Activated CD8-positive, alpha-beta memory T cell treated with anti-CD3 and anti-CD28 coated beads for 4 hours (primary cell): Measurements from ENCODE around the gene TMPRSS11D.

Experiments
- DNase-seq, 2 donors: peaks; one replicate each; pipeline ENCODE4 v3.0.0-alpha.2; 2020; ENCODE audit warnings: low read depth in 2 of 2

TMPRSS11D gene

DNA sequence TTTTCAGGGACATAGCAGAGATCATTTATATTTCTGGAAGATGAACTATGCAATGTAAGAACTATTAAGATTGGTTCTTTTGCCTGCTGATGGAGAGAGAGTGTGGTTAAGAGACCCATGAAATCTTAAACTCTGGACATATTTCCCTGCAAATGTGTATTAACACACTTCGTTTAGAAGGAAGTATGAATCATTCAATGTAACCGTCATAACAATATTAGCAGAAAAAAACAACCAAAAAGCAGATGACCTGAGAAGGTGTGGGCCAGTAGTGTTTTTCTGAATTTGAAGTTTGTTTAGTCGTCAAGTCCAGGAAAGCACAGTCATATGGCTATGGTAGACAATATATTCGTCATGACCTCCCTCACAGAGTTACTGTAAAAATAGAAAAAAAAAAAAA is 2.5 kb upstream of the TMPRSS11D start:
- no peak for DNase-seq

DNA sequence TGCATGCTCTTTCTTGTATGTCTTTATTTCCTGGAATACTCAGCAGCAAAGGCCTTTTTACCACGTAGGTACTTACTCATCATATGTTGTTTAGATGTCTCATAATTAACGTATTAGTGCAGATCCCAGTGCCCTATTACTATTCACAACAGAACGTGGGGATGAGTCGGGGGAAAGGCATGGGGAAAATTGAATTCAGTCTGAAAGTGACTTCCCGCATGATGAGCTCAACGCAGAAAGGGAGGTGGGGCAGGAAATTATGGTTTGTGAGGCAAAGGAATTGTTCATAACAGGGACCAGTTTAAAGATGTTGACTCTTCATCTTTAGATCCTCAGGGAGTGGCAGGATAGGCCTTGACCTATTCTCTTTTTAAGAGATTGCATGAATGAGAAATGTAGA is 2.0 kb upstream of the TMPRSS11D start:
- DNase-seq, result no peak

- DNase-seq, result no peak
Observed at GRCh38 chr4:67884701-67885100, 899 bp upstream of the TMPRSS11D start.

DNA sequence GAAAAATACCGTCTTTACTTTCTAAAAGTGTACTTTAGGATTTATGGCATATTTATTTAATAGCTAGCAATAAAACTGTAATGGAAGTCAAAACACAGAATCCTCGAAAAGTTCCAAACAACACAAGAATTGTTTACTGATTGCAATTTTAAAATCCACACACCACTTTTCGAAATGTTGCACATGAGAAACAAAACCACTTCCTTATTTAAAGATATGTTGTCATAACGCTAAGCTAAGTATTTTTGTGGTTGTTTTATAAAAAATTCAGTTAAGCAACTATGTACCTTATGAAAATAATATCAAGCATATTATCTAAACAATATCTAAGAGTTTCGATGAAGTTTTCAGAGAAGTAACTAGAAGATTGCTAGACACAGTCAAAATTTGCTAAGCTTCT is 344 bp downstream of the TMPRSS11D start:
- DNase-seq, result no peak

GRCh38 chr4:67880866-67881610 is 2.8 kb downstream of the TMPRSS11D start:
- DNase-seq, result no peak

DNA sequence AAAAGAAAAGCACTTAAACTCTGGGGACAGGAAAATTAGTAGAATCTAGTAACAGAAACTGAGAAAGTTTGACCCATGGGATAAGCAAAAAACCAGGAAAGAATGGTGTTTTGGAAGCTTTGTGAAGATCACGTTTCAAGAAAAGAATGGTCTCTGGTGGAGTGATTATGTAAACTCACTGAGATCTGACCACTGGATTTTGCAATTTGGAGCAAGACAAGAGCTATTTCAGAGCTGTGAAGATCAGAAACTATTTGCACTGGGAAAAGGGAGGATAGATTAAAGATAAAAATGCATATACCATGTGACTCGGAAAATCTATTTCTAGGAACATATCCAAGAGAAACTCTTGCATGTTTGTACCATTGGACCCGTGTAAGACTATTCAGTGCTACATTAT is 4.3 kb downstream of the TMPRSS11D start:
- DNase-seq, result no peak

GRCh38 chr4:67877086-67877485 is 6.7 kb downstream of the TMPRSS11D start:
- no peak for DNase-seq

DNA sequence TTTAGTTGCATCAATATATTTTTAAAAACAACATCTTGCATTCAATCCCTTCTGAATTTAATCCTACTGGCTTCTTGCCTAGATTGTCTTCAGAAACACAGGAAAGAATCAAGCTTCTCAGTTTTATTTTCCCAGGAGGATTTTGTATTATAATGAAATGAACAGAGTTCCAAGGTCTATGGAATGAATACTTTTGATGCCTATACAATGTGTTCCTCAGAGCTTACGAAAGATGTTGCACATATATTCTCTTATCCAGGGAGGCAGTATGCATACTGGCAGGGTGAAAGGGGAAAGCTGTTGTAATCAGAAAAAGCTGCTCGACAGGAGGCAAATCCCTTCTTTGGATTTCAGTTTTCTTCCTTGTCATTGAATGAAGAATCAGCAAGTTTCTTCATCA is 8.8 kb downstream of the TMPRSS11D start:
- no peak for DNase-seq

GRCh38 chr4:67873116-67873515 is 10.7 kb downstream of the TMPRSS11D start:
- no peak for DNase-seq

GRCh38 chr4:67871867-67872266 is 11.9 kb downstream of the TMPRSS11D start:
- DNase-seq, result no peak

GRCh38 chr4:67869580-67870190 is 14.1 kb downstream of the TMPRSS11D start:
- no peak for DNase-seq

DNA sequence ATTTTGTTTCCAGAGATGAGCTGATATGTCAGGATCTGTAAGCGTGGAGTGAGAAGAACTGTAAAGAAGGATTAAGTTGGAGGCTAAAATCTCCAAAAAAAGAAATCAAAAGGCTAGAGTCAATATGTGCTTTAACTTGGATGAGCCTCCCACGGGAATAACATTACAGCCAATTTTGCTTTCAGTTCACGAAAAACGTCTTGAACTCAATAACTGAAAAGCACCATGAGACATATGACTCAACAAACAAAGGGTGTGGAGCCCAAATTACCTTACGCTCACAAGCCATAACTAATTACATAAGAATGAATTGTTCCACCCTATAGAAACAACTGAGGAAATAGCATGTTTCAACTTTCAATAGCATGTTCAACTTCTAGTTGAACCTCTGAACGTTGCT is 22.3 kb downstream of the TMPRSS11D start:
- DNase-seq, result no peak

DNA sequence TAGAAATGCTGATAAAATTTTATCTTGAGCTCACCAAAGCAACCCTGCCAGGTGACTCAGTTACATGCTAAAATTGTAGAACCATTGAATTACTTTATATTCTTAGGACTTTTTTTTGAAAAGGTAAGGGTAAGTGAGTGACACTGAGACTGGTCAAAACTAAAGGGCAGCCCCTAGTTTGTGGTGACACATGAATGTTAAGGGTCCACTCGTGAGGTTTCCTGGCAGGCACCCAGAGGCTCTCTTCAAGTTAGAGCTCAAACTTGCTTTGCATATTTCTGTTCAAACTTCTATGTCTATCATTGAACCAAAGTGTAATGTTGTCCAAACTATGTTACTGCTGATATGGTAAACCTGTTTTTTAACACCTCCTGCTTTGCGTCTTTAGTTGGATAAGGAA is 30.5 kb downstream of the TMPRSS11D start:
- DNase-seq, result no peak

- no peak for DNase-seq
Observed at GRCh38 chr4:67820903-67821302, 62.9 kb downstream of the TMPRSS11D start.

- DNase-seq, result no peak
Observed at GRCh38 chr4:67810011-67810410, 73.8 kb downstream of the TMPRSS11D start.

GRCh38 chr4:67809502-67809901 is 74.3 kb downstream of the TMPRSS11D start:
- no peak for DNase-seq

DNA sequence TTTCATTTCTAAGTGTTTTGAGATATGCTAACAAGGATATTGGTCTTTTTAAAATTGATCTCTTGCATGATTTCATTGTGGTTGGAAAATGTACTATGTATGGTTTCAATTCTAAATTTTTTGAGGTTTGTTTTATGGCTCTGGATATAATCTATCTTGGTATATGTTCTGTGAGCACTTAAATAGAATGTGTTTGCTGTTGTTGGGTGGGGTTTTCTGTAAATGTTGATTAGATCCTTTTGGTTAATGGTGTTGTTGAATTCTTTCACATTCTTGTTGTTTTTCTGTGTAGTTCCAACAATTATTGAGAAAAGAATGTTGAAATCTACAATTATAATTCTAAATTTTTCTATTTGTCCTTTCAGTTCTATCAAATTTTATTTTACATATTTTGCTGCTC is 87.0 kb downstream of the TMPRSS11D start:
- DNase-seq, result no peak

DNA sequence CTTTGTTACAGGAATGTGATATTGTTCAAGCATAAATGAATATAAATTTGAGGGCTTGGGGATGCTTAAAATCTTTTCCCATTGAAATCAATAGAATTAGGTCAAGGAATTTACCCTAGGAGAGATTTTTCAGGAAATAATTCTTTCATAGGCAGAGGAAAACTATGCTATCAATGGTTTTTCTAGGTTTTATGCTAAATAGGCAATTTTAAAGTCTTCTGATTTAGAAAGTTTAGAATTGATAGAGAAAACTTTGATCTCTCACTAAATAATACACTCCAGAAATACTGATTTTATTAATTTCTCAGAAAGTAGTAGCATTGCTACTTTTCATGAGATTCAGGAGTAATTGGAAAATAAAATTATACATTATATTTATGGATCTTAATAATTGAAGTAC is 93.1 kb downstream of the TMPRSS11D start:
- no peak for DNase-seq

- no peak for DNase-seq
Observed at GRCh38 chr4:67787311-67787710, 96.5 kb downstream of the TMPRSS11D start.

GRCh38 chr4:67785528-67785927 is 98.3 kb downstream of the TMPRSS11D start:
- no peak for DNase-seq

DNA sequence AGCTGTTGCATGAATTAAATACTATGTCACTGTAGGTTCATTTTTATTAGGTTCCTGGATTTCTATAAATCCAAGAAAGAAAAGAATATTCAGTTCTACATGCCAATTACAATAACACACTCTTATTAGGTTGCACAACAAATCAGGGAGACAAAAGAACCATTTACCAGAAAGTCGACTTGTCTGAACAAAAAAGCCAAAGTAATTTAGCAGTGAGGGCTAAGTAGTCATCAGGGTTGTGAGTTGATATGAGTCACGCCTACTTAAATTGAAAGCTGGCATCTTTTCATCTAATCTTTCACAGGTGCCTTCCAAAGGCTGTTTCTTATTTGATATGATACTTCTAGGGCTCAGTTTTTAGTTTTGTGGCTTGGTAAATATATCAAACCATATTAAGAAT is 104.2 kb downstream of the TMPRSS11D start:
- DNase-seq, result no peak

DNA sequence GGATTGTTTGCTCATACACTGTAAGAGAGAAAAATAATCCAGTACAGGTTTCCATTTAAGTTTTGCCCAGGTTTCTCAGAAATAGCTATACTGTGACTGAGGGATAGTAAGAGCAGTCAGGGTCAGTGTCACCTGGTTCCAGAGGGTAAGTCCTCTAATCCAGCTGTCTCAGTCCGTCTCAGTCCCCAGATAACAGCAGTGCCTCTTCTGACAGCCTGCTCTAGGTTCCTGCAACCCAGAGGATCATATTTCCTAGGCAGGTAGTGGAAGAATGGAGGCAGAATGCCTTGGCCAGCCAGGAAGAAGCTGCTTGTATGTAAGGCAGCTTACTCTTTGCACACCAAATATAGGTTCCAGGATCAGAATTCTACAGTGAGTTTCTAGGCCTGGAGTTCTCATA is 107.1 kb downstream of the TMPRSS11D start:
- no peak for DNase-seq
